ENCODE results near the gene INO80C.
"Not testable (repeated sequence)": the region's sequence is repeated elsewhere in the genome, so short reads cannot be mapped to it uniquely, and the experiment has no call there.

INO80C gene

GRCh38 chr18:35487525-35487924, 10.2 kb downstream of the INO80C start:
- not testable (repeated sequence) for DNase-seq

GRCh38 chr18:35485852-35486251, 11.9 kb downstream of the INO80C start:
- DNase-seq, result no peak

GRCh38 chr18:35484034-35484433, 13.7 kb downstream of the INO80C start:
- DNase-seq, result no peak

- DNase-seq, result no peak
Measured at GRCh38 chr18:35481960-35482366, 15.8 kb downstream of the INO80C start.

- no peak for DNase-seq
Measured at GRCh38 chr18:35479911-35480586, 17.7 kb downstream of the INO80C start.

GRCh38 chr18:35478520-35479435, 19.0 kb downstream of the INO80C start:
- DNase-seq, result no peak

GRCh38 chr18:35477974-35478373, 19.8 kb downstream of the INO80C start:
- no peak for DNase-seq

GRCh38 chr18:35477497-35477896, 20.3 kb downstream of the INO80C start:
- no peak for DNase-seq

GRCh38 chr18:35474884-35475283, 22.9 kb downstream of the INO80C start:
- DNase-seq, result no peak

GRCh38 chr18:35473562-35473961, 24.2 kb downstream of the INO80C start:
- DNase-seq, result no peak

GRCh38 chr18:35470435-35470834, 27.3 kb downstream of the INO80C start:
- DNase-seq, result no peak

- DNase-seq, result no peak
Measured at GRCh38 chr18:35469725-35470124, 28.0 kb downstream of the INO80C start.

GRCh38 chr18:35468711-35469110, 29.0 kb downstream of the INO80C start:
- no peak for DNase-seq

- DNase-seq, result no peak
Measured at GRCh38 chr18:35467624-35468016, 30.1 kb downstream of the INO80C start.

GRCh38 chr18:35466815-35467623, 30.7 kb downstream of the INO80C start:
- DNase-seq, result no peak

- DNase-seq, result no peak
Measured at GRCh38 chr18:35466334-35466733, 31.4 kb downstream of the INO80C start.

GRCh38 chr18:35465329-35465728, 32.4 kb downstream of the INO80C start:
- DNase-seq, result no peak

- DNase-seq, result no peak
Measured at GRCh38 chr18:35464831-35465279, 32.9 kb downstream of the INO80C start.

- no peak for DNase-seq
Measured at GRCh38 chr18:35463827-35464226, 33.9 kb downstream of the INO80C start.

GRCh38 chr18:35463050-35463449, 34.7 kb downstream of the INO80C start:
- DNase-seq, result no peak

GRCh38 chr18:35460736-35461161, 37.0 kb downstream of the INO80C start:
- DNase-seq, result no peak

GRCh38 chr18:35459997-35460396, 37.8 kb downstream of the INO80C start:
- DNase-seq, result no peak
